Measurements from ENCODE around the gene MCTP2.

The MCTP2 gene

DNA sequence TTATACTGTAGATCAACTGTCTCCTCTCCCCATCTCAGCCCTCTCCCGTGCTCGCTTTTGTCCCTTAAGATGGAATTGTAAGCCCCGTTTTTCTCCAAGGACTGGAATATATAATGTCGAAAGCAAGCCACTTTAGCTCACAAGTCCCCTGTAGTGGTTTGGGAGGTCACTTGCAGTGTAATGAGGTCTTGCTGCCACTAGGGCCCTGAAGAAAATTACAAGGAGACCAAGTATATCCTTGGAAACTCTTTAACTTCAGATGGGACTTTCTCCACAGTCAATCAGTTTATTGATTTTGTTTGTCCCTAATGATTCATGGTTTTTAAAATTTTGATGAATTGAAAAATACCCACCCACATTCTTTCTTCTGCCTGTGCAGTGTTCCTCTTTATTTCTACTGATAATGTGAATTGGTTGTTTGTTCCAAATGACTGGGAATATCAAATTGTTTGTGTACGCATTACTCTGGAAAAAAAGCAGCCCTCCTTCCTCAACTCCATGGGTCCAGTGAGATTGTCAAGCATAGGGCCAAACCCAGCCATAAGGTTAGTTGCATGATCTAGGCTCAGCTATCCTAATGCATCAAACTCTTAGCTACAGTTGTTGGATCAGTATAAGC, 294.8 kb downstream of the MCTP2 start:
- H3K9me2 ChIP-seq (replicated peaks; ENCODE audit: insufficient read depth, low read length), result no peaks in the 10 kb centered on the region
- no peak overlapping the region for H2AFZ ChIP-seq (ENCODE audit: low read depth, low read length, severe bottlenecking)
- no peak overlapping the region for H3K27ac ChIP-seq (ENCODE audit: low read depth, low read length)
- no peak for TF ChIP-seq EZH2phosphoT487 (conservative IDR thresholded peaks at IDR 0.05; ENCODE audit: low read length)
- peak; percentile 43 for TF ChIP-seq CTCF (IDR thresholded peaks at IDR 0.05; ENCODE audit: insufficient read depth, low read length, poor library complexity, severe bottlenecking)
- no peak overlapping the region for H3K4me3 ChIP-seq (ENCODE audit: insufficient read depth, low read length, poor library complexity, severe bottlenecking)
- no peaks in the 10 kb centered on the region for H3K27me3 ChIP-seq (ENCODE audit: low read length)
- no peaks in the 10 kb centered on the region for H3F3A ChIP-seq (ENCODE audit: insufficient read depth)
- no peaks in the 10 kb centered on the region for H3K79me2 ChIP-seq (ENCODE audit: insufficient read depth, low read length)
- H3K36me3 ChIP-seq (ENCODE audit: low read length), result no peaks in the 10 kb centered on the region
- no peak overlapping the region for H3K9ac ChIP-seq (ENCODE audit: low read length)
- H4K20me1 ChIP-seq (ENCODE audit: low read depth, low read length), result no peaks in the 10 kb centered on the region
- H3K4me2 ChIP-seq (ENCODE audit: low read depth, low read length, poor library complexity, severe bottlenecking), result no peak overlapping the region
- no peaks in the 10 kb centered on the region for H3K9me3 ChIP-seq (ENCODE audit: insufficient read depth, low read length)

DNA sequence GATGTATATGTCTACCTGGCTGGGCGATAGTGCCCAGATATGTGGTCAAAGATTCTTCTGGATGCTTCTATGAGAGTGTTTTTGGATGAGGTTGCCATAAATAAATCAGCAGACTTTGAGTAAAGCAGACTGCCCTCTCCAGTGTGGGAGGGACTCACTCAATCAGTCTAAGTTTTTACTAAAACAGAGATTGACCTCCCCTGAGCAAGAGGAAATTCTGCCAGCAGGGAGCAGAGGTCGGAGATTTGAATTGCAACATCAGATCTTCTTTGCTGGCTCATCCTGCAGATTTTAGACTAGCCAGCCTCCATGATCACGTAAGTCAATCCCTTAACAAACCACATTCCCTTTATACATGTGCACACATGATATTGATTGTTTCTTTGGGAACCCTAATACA, 300.9 kb downstream of the MCTP2 start:
- no peaks in the 10 kb centered on the region for H3K36me3 ChIP-seq (ENCODE audit: low read length)
- no peaks in the 10 kb centered on the region for H3K9me2 ChIP-seq (replicated peaks; ENCODE audit: insufficient read depth, low read length)
- no peaks in the 10 kb centered on the region for H3F3A ChIP-seq (ENCODE audit: insufficient read depth)
- no peaks in the 10 kb centered on the region for H3K9me3 ChIP-seq (ENCODE audit: insufficient read depth, low read length)
- no peaks in the 10 kb centered on the region for H4K20me1 ChIP-seq (ENCODE audit: low read depth, low read length)
- no peaks in the 10 kb centered on the region for H3K27me3 ChIP-seq (ENCODE audit: low read length)
- H3K27ac ChIP-seq (ENCODE audit: low read depth, low read length), result no peak overlapping the region
- TF ChIP-seq EZH2phosphoT487 (conservative IDR thresholded peaks at IDR 0.05; ENCODE audit: low read length), result no peak
- TF ChIP-seq CTCF (IDR thresholded peaks at IDR 0.05; ENCODE audit: insufficient read depth, low read length, poor library complexity, severe bottlenecking), result no peak
- no peak overlapping the region for H2AFZ ChIP-seq (ENCODE audit: low read depth, low read length, severe bottlenecking)
- H3K4me3 ChIP-seq (ENCODE audit: insufficient read depth, low read length, poor library complexity, severe bottlenecking), result no peak overlapping the region
- H3K9ac ChIP-seq (ENCODE audit: low read length), result no peak overlapping the region
- H3K4me2 ChIP-seq (ENCODE audit: low read depth, low read length, poor library complexity, severe bottlenecking), result no peak overlapping the region
- no peaks in the 10 kb centered on the region for H3K79me2 ChIP-seq (ENCODE audit: insufficient read depth, low read length)
